Naive B cell (primary cell): ENCODE results near the gene ZCRB1. TPM values are rescaled to one million over a fixed set of nuclear protein-coding genes. Genes with fewer than 3 reads are reported as not detected.
A peak's percentile ranks its signal among the peaks of the same experiment; 100 is the strongest.
"Not testable (repeated sequence)": the region's sequence is repeated elsewhere in the genome, so short reads cannot be mapped to it uniquely, and the experiment has no call there.

Experiments used
- ATAC-seq, 2 donors: fragments of 150-1000 bp; cut with Tn5 transposase; 2 replicates each; pipeline ENCODE4 v1.10.0; 2021; ENCODE audit warnings: low read depth in 2 of 2, mild to moderate bottlenecking in 2 of 2, moderate library complexity in 2 of 2
- DNase-seq: peaks from one replicate; pipeline ENCODE4 v3.0.0; 2022
- H3K27ac Mint-ChIP-seq, 6 donors: one replicate each; pipeline ENCODE4 v1.8.0; 2020 to 2022; ENCODE audit warnings: mild to moderate bottlenecking in 6 of 6, mixed read lengths in 6 of 6, moderate library complexity in 5 of 6, inconsistent platforms in 2 of 6
- H3K27me3 Mint-ChIP-seq, 3 donors: one replicate each; pipeline ENCODE4 v1.8.0; 2021 to 2022; ENCODE audit warnings: mixed read lengths in 3 of 3, mild to moderate bottlenecking in 1 of 3
- H3K36me3 Mint-ChIP-seq, 2 donors: one replicate each; pipeline ENCODE4 v1.8.0; 2020 to 2022; ENCODE audit warnings: mixed read lengths in 2 of 2, inconsistent platforms in 1 of 2, mild to moderate bottlenecking in 1 of 2
- H3K4me1 Mint-ChIP-seq, 3 donors: one replicate each; pipeline ENCODE4 v1.8.0; 2020 to 2022; ENCODE audit warnings: mixed read lengths in 3 of 3, inconsistent platforms in 1 of 3, mild to moderate bottlenecking in 1 of 3, moderate library complexity in 1 of 3
- H3K4me3 Mint-ChIP-seq, 8 donors: one replicate each; pipeline ENCODE4 v1.8.0; 2020 to 2022; ENCODE audit warnings: mild to moderate bottlenecking in 8 of 8, mixed read lengths in 8 of 8, moderate library complexity in 8 of 8, inconsistent platforms in 2 of 8
- H3K9me3 Mint-ChIP-seq, 7 donors: one replicate each; pipeline ENCODE4 v1.8.0; 2020 to 2022; ENCODE audit warnings: mixed read lengths in 7 of 7, mild to moderate bottlenecking in 5 of 7, inconsistent platforms in 2 of 7, moderate library complexity in 1 of 7
- polyA plus RNA-seq, 6 donors: library from polyadenylated mRNA; unstranded; fragments of 300-500 nt; fragmentation: Illumina TruSeq; gene quantifications; one replicate each; pipeline ENCODE4 v1.2.3, GENCODE V29; 2021; ENCODE audit warnings: low read depth in 6 of 6

The ZCRB1 gene
- polyA plus RNA-seq, result 100 to 1,000 TPM in 3 of 6 donors, 10 to 100 TPM in 3; 56.7 to 129 (median 97.7) TPM

- no peaks in the 10 kb centered on the region for H3K9me3 Mint-ChIP-seq
- peak; percentile 75 for DNase-seq
- no peaks in the 10 kb centered on the region for H3K27me3 Mint-ChIP-seq
- H3K4me1 Mint-ChIP-seq, result peaks cover 43 to 60% (median 48%) of the 10 kb centered on the region in 3 donors
- H3K36me3 Mint-ChIP-seq, result peaks cover 5 to 7% of the 10 kb centered on the region in 2 donors
- peak within 1 kb of the TSS; percentile 94 to 99 (median 98) for H3K4me3 Mint-ChIP-seq
- peak; percentile 90 to 93 for ATAC-seq
- H3K27ac Mint-ChIP-seq, result peak within 1 kb of the TSS; percentile 96 to 99 (median 98)
These were observed at the start of gene ZCRB1, which contains the start of gene PPHLN1 for GRCh38 chr12:42325653-42326474. ZCRB1 (minus strand) TSS chr12:42326094; CDS start chr12:42324102, 1,992 bp downstream. PPHLN1 (plus strand) TSS chr12:42326167; CDS start chr12:42335903, 9,736 bp downstream.

DNA sequence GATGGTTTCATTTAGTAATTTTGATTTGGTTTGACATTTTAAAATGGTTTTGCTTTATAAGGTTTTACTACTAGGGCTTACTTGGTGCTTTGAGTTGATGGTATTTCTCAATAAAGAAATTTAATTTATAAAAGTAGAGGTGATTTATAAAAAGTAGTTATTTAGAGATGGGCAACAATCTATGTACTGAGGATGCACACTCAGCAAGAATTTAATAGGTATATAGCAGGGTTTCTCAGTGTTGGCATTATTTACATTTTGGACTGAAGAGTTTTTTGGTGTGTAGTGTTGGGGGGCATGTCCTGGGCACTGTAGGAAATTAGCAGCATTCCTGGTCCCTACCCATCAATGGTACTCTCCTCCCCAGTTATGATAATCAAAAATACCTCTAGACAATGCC, 47.8 kb upstream of the ZCRB1 start:
- H3K27me3 Mint-ChIP-seq, result no peaks in the 10 kb centered on the region
- H3K9me3 Mint-ChIP-seq, result no peaks in the 10 kb centered on the region
- ATAC-seq, result no peak
- peak overlapping the region in 1 of 8 donors; percentile 17 for H3K4me3 Mint-ChIP-seq
- no peak for DNase-seq
- H3K4me1 Mint-ChIP-seq, result peaks cover 12 to 23% (median 16%) of the 10 kb centered on the region in 3 donors
- H3K27ac Mint-ChIP-seq, result peak overlapping the region in 4 of 6 donors; percentile 20 to 82 (median 46)
- H3K36me3 Mint-ChIP-seq, result peaks cover 0 to 4% of the 10 kb centered on the region in 2 donors

- peaks cover 0 to 4% of the 10 kb centered on the region in 2 donors for H3K36me3 Mint-ChIP-seq
- no peaks in the 10 kb centered on the region for H3K27me3 Mint-ChIP-seq
- DNase-seq (peak; percentile 55), ATAC-seq (peak; percentile 88 to 94)
- H3K9me3 Mint-ChIP-seq, result no peaks in the 10 kb centered on the region
- H3K27ac Mint-ChIP-seq, result peak overlapping the region in 4 of 6 donors; percentile 28 to 49 (median 32)
- no peak overlapping the region for H3K4me3 Mint-ChIP-seq
- H3K4me1 Mint-ChIP-seq, result peaks cover 12 to 23% (median 16%) of the 10 kb centered on the region in 3 donors
These were observed 46.4 kb upstream of the ZCRB1 start for GRCh38 chr12:42372154-42372791.

DNA sequence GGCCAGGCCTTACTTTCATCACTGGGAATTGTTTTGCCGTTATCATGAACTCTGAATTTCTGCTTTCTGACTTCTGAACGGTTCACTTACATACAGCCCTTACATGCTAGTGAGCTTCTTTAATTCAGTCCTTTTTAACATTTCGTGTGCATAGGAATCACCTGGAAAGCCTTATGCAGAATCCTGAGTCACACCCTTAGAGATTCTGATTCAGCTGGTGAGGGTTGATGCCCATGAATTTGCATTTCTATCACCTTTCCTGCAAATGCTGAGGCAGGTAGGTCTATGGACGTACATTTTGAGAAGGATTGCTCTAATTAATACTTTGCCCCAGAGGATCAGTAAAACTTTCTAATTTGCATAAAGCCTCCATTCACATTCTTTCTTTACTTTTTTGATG, 44.1 kb upstream of the ZCRB1 start:
- H3K4me1 Mint-ChIP-seq, result peaks cover 12 to 23% (median 16%) of the 10 kb centered on the region in 3 donors
- peak overlapping the region in 2 of 6 donors; percentile 2 to 83 for H3K27ac Mint-ChIP-seq
- no peaks in the 10 kb centered on the region for H3K36me3 Mint-ChIP-seq
- ATAC-seq (no peak), DNase-seq (no peak)
- H3K9me3 Mint-ChIP-seq, result no peaks in the 10 kb centered on the region
- H3K27me3 Mint-ChIP-seq, result no peaks in the 10 kb centered on the region
- no peak overlapping the region for H3K4me3 Mint-ChIP-seq

DNA sequence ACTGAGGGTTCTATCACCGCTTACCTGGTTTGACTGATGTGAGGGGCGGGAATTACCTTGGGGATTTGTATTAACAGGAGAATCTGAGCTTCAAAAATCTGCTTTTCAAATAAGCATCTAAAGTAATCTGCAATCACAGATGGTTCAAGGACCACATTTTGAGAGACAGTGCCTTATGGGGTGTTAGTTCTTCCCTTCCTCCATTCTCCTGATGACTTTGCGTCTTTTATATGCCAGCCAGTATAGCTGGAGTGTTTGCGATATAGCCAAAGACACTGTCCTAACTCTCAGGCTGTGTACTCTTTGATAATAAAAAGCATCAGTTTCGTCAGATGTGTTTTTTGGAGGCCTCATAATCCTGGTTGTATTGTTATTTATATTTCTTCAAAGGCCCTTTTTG, 39.6 kb upstream of the ZCRB1 start:
- Mint-ChIP-seq H3K27me3 (no peaks in the 10 kb centered on the region), H3K27ac (peak overlapping the region in 2 of 6 donors; percentile 45 to 63), H3K4me3 (no peak overlapping the region)

DNA sequence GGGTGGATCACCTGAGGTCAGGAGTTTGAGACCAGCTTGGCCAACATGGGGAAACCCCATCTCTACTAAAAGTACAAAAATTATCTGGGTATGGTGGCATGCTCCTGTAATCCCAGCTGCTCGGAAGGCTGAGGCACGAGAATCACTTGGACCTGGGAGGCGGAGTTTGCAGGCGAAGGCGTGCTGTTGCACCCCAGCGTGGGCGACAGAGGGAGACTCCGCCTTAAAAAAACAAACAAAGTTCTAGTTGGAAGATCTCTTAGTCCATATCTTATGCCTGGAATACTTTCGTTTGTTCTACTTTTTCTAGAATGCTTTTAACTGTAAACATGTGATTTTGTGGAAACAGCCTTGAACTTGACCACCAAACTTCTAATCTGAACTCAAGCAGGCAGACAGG, 38.8 kb upstream of the ZCRB1 start:
- DNase-seq (no peak), ATAC-seq (no peak)
- H3K36me3 Mint-ChIP-seq, result peaks cover 0 to 9% of the 10 kb centered on the region in 2 donors
- peak overlapping the region in 1 of 6 donors; percentile 83 for H3K27ac Mint-ChIP-seq
- no peak overlapping the region for H3K4me3 Mint-ChIP-seq
- H3K9me3 Mint-ChIP-seq, result no peaks in the 10 kb centered on the region
- peaks cover 11 to 29% (median 21%) of the 10 kb centered on the region in 3 donors for H3K4me1 Mint-ChIP-seq
- H3K27me3 Mint-ChIP-seq, result no peaks in the 10 kb centered on the region

More for the DNA sequence above, 39.6 kb upstream of the ZCRB1 start:
- Mint-ChIP-seq H3K36me3 (peaks cover 0 to 9% of the 10 kb centered on the region in 2 donors), H3K4me1 (peaks cover 11 to 26% (median 13%) of the 10 kb centered on the region in 3 donors), H3K9me3 (no peaks in the 10 kb centered on the region)
- DNase-seq (no peak), ATAC-seq (no peak)

DNA sequence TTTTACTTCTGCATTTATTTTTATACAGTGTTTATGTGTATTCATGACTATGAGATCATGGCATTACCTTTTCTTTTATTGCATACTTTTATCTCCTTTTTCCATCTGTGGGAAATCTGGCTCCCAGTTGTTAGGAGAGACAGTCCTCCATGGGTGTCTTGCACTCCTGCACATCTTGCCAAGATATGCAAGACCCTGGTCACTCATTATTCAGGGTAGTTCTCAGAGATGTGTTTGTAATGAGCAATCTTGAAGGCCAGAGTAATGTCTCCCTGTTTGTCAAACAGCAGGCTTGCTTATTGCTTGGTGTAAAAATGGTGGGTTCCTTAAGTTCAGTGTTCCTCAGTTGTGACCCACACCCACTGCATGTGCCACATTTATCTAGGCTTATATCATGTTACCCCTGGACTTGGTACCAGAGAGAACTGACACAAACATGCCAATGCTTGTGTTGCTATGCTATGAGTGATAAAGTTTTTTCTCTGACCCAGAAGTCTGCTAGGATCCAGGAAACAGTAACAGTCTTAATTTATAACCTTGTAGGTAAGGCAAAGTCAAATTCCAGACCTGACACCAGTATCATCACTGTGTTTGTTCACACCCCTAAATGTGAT, 36.9 kb upstream of the ZCRB1 start:
- peaks cover 0 to 16% of the 10 kb centered on the region in 2 donors for H3K36me3 Mint-ChIP-seq
- no peaks in the 10 kb centered on the region for H3K27me3 Mint-ChIP-seq
- no peak overlapping the region for H3K4me3 Mint-ChIP-seq
- DNase-seq (no peak), ATAC-seq (no peak)
- H3K27ac Mint-ChIP-seq, result peak overlapping the region in 2 of 6 donors; percentile 47 to 84
- no peaks in the 10 kb centered on the region for H3K9me3 Mint-ChIP-seq
- H3K4me1 Mint-ChIP-seq, result peaks cover 11 to 31% (median 25%) of the 10 kb centered on the region in 3 donors

DNA sequence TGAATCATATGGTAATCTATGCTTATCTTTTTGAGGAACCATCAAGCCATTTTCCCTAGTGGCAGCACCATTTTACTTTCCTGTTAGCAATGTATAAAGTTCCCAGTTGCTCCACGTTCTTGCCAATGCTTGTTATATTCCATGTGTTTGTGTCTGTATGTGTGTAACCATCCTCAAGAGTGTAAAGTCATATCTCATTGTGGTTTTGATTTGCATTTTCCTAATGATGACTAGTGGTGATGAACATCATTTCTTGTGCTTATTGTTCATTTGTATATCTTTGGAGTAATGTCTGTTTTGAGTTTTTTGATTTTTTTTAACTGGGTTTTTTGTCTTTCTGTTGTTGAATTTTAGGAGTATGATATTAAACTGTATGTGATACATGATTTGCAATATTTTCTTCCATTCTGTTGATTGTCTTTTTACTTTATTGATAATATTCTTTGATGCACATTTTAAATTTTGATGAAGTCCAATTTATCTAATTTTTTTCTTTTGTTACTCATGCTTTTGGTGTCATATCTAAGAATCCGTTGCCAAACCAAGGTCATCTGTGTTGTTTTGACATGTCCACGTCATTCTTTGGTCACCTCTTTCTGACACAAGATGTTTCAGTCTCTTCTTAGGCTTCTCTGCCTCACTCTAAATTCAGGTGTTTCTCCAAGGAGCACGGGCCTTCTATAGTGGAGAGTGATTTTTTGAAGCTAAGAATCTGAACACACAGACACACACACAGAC, 36.2 kb upstream of the ZCRB1 start:
- Mint-ChIP-seq H3K36me3 (peaks cover 0 to 16% of the 10 kb centered on the region in 2 donors), H3K27me3 (no peaks in the 10 kb centered on the region), H3K4me3 (no peak overlapping the region), H3K9me3 (no peaks in the 10 kb centered on the region), H3K27ac (no peak overlapping the region), H3K4me1 (peaks cover 11 to 31% (median 25%) of the 10 kb centered on the region in 3 donors)
- no peak for ATAC-seq
- no peak for DNase-seq

DNA sequence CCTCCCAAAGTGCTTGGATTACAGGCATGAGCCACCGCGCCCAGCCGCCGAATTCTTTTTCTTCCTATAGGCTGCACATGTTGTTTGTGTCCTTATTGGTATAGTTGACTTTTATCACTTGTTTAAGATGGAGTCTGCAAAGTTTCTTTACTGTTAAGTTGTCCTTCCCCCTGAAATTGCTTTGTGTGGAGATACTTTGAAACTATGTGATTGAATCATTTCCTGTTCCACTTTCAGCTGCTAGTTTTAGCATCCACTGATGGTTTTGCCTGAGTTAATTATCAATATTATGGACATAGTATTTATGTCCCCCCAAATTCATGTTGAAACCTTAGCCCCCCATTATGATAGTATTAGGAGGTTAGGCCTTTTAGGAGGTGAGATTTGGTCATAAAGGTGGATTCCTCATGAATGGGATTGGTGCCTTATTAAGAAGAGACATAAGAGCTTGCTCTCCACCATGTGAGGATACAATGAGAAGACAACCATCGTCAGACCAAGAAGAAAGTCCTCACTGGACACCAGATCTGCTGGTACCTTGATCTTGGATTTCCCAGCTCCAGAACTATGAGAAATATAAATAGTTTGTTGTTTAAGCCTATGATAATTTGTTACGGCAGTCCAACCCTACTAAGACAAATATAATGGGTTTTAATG, 35.0 kb upstream of the ZCRB1 start:
- ATAC-seq (no peak), DNase-seq (no peak)
- H3K36me3 Mint-ChIP-seq, result peaks cover 5 to 19% of the 10 kb centered on the region in 2 donors
- peaks cover 14 to 31% (median 25%) of the 10 kb centered on the region in 3 donors for H3K4me1 Mint-ChIP-seq
- peak overlapping the region in 3 of 6 donors; percentile 3 to 84 (median 14) for H3K27ac Mint-ChIP-seq
- no peaks in the 10 kb centered on the region for H3K9me3 Mint-ChIP-seq
- no peaks in the 10 kb centered on the region for H3K27me3 Mint-ChIP-seq
- H3K4me3 Mint-ChIP-seq, result no peak overlapping the region

- Mint-ChIP-seq H3K9me3 (no peaks in the 10 kb centered on the region), H3K27me3 (no peaks in the 10 kb centered on the region), H3K4me3 (no peak overlapping the region), H3K36me3 (peaks cover 8 to 17% of the 10 kb centered on the region in 2 donors), H3K27ac (no peak overlapping the region), H3K4me1 (peaks cover 9 to 19% (median 16%) of the 10 kb centered on the region in 3 donors)
- ATAC-seq (no peak), DNase-seq (no peak)
These were observed 30.4 kb upstream of the ZCRB1 start for GRCh38 chr12:42356344-42356743.

DNA sequence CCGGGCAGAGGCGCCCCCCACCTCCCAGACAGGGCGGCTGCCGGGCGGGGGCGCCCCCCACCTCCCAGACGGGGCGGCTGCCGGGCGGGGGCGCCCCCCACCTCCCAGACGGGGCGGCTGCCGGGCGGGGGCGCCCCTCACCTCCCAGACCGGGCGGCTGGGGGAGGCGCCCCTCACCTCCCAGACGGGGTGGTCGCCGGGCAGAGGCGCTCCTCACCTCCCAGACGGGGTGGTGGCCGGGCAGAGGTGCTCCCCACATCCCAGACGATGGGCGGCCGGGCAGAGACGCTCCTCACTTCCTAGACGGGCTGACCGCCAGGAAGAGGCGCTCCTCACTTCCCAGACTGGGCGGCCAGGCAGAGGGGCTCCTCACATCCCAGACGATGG, 24.1 kb upstream of the ZCRB1 start:
- H3K4me1 Mint-ChIP-seq, result peaks cover 8 to 13% (median 8%) of the 10 kb centered on the region in 3 donors
- H3K27ac Mint-ChIP-seq, H3K4me3 Mint-ChIP-seq, ATAC-seq, H3K9me3 Mint-ChIP-seq, H3K36me3 Mint-ChIP-seq, H3K27me3 Mint-ChIP-seq, DNase-seq: not testable (repeated sequence)
